H1 (cell line): ENCODE results near the gene COA1.

Source experiments
- EZH2 ChIP-seq: fragments of 200-600 bp; sonication (generic); IDR thresholded peaks from 2 replicates; pipeline ENCODE4 v1.7.1; 2012; ENCODE audit warnings: low read depth, mild to moderate bottlenecking, moderate library complexity, low read length, inconsistent platforms; ENCODE audit not compliant: severe bottlenecking
- JUN ChIP-seq: IDR thresholded peaks from 2 replicates; pipeline ENCODE4 v1.6.1; 2011; ENCODE audit warnings: low read depth, mild to moderate bottlenecking, improper control_type of control experiment, low read length
- RAD21 ChIP-seq, 2 experiments: IDR thresholded peaks in 1 of 2; conservative IDR thresholded peaks in 1 of 2; 2 replicates each; pipeline ENCODE4 v1.6.1; 2011; ENCODE audit warnings: low read depth in 2 of 2, low read length in 2 of 2, improper control_type of control experiment in 1 of 2, inconsistent platforms in 1 of 2, mild to moderate bottlenecking in 1 of 2, moderate library complexity in 1 of 2
- TEAD4 ChIP-seq: IDR thresholded peaks from 2 replicates; pipeline ENCODE4 v1.6.1; 2012; ENCODE audit warnings: low read depth, low read length, inconsistent platforms, mixed read lengths
- YY1 ChIP-seq: IDR thresholded peaks from 2 replicates; pipeline ENCODE4 v1.6.1; 2011; ENCODE audit warnings: low read depth, mild to moderate bottlenecking, low read length
- ZNF274 ChIP-seq: IDR thresholded peaks from 2 replicates; pipeline ENCODE4 v1.7.0; 2012; ENCODE audit warnings: low read length, borderline replicate concordance; ENCODE audit errors: extremely low read depth
- TF ChIP-seq, protein P1 (sequence below): IDR thresholded peaks from 2 replicates; pipeline ENCODE4 v1.6.1; 2011; ENCODE audit warnings: low read length, improper control_type of control experiment
- TF ChIP-seq, protein P2 (sequence below), 3 experiments: IDR thresholded peaks; 1 replicate in 2 of 3; 2 replicates in 1 of 3; pipeline versions ENCODE4 v1.5.1 to v1.6.1; 2011; ENCODE audit warnings: low read length in 3 of 3, mild to moderate bottlenecking in 3 of 3, inconsistent platforms in 2 of 3, low read depth in 1 of 3, moderate library complexity in 1 of 3; ENCODE audit not compliant: insufficient read depth in 1 of 3; ENCODE audit errors: control extremely low read depth in 1 of 3

DNA sequence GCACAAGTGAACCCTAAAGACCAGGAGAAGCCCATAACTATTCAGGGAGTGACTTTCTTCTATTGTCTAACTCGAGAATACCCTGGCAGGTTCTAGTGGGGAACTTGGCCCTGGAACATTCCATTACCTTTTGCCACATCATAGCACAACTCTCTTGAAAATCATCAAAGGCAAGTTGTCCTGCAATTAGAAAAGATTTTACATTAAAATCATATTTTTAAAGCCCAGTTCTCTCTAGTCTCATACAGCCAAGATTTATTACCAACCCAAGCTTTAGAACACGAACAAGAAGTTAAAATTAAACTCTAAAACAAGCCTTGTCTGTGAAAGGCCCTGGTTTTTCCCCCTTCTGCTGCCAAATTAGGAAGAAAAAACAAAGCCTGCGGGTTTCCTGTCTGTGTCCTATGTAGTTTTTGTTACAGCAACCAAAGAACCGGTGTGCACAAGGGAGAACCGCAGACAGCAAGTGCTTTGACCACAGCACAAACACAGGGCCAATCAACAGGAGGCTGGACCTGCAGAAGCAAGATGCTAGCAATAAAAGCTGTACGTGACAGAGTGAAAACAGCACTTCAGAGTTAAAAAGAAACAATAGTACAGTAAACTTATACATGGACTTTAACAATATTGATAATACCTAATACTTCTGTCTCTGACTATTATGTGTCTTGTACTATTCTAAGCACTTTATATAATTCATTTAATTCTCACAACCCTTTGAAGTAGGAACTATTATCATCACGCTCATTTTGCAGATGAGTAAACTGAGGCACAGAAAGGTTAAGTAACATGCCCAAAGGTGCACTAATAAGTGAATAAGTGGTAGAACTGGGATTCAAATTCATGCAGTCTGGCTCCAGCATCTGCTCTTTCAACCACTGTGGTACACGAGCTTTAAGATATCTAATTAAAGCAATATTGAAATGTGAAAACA, 80.6 kb downstream of the COA1 start:
- TF ChIP-seq ZNF274 (no peak), RAD21 (IDR thresholded peaks at IDR 0.05 in 1 of 2, conservative IDR thresholded peaks at IDR 0.05 in 1 of 2; ENCODE audit: low read depth in 2 of 2, low read length in 2 of 2) (no peak), JUN (no peak), YY1 (no peak), EZH2 (no peak), TEAD4 (no peak)
- TF ChIP-seq, protein P1, sequence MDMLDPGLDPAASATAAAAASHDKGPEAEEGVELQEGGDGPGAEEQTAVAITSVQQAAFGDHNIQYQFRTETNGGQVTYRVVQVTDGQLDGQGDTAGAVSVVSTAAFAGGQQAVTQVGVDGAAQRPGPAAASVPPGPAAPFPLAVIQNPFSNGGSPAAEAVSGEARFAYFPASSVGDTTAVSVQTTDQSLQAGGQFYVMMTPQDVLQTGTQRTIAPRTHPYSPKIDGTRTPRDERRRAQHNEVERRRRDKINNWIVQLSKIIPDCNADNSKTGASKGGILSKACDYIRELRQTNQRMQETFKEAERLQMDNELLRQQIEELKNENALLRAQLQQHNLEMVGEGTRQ, result no peak
- TF ChIP-seq, protein P2, sequence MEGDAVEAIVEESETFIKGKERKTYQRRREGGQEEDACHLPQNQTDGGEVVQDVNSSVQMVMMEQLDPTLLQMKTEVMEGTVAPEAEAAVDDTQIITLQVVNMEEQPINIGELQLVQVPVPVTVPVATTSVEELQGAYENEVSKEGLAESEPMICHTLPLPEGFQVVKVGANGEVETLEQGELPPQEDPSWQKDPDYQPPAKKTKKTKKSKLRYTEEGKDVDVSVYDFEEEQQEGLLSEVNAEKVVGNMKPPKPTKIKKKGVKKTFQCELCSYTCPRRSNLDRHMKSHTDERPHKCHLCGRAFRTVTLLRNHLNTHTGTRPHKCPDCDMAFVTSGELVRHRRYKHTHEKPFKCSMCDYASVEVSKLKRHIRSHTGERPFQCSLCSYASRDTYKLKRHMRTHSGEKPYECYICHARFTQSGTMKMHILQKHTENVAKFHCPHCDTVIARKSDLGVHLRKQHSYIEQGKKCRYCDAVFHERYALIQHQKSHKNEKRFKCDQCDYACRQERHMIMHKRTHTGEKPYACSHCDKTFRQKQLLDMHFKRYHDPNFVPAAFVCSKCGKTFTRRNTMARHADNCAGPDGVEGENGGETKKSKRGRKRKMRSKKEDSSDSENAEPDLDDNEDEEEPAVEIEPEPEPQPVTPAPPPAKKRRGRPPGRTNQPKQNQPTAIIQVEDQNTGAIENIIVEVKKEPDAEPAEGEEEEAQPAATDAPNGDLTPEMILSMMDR (IDR thresholded peaks at IDR 0.05; ENCODE audit: control extremely low read depth in 1 of 3, insufficient read depth in 1 of 3, low read depth in 1 of 3, low read length in 3 of 3), result no peak
